COLO829 (cell line): ENCODE measurements around the gene CD300E.

Source experiments
- DNase-seq: peaks from one replicate; pipeline ENCODE4 v3.0.0; 2012; ENCODE audit warnings: low spot score

The CD300E gene

GRCh38 chr17:74566132-74566753, 57.3 kb downstream of the CD300E start:
- no peak for DNase-seq

- no peak for DNase-seq
Observed at GRCh38 chr17:74565126-74565525, 58.4 kb downstream of the CD300E start.

- no peak for DNase-seq
Observed at GRCh38 chr17:74563358-74563757, 60.2 kb downstream of the CD300E start.

- no peak for DNase-seq
Observed at GRCh38 chr17:74561586-74561985, 62.0 kb downstream of the CD300E start.
